GM12878 (cell line): ENCODE measurements around the gene HOXA10. TPM values are rescaled to one million over a fixed set of nuclear protein-coding genes. Genes with fewer than 3 reads are reported as not detected.

Experiments used
- ATAC-seq: fragments of 200-7000 bp; cut with Tn5 transposase; 3 replicates; pipeline ENCODE4 v1.9.1; 2020; ENCODE audit warnings: mild to moderate bottlenecking, moderate library complexity
- BruUV-seq: library from RNA; stranded (reverse); fragments of 400-500 nt; replicated peaks from 2 replicates; lab custom pipeline; 2021; lab: Mats Ljungman, UMichigan
- CTCF ChIA-PET: fragments of 300-600 bp; sonication (Branson Sonifier 250); formaldehyde crosslinking; extraction: SDS; loops from one replicate; lab custom pipeline; 2021; ENCODE audit warnings: inconsistent platforms; lab: Yijun Ruan, JAX
- POLR2A ChIA-PET: fragments of 350-600 bp; formaldehyde crosslinking; extraction: SDS; loops from one replicate; lab custom pipeline; 2021; ENCODE audit warnings: inconsistent platforms; lab: Charles Lee
- RAD21 ChIA-PET: fragments of 300-600 bp; sonication (Branson Sonifier 250); formaldehyde crosslinking; loops from one replicate; lab custom pipeline; 2023; ENCODE audit warnings: antibody characterized with exemption; ENCODE audit not compliant: unreplicated experiment; lab: Charles Lee
- SMC1A ChIA-PET: fragments of 300-600 bp; sonication (Branson Sonifier 250); formaldehyde crosslinking; loops from one replicate; lab custom pipeline; 2023; ENCODE audit not compliant: unreplicated experiment, uncharacterized antibody; lab: Charles Lee
- DNase-seq: peaks from one replicate; pipeline ENCODE4 v3.0.0-alpha.2; 2011; ENCODE audit warnings: low read depth, low spot score
- FAIRE-seq: peaks from 3 replicates; lab custom pipeline; 2011; peaks lifted over from hg19 to GRCh38; lab: Jason Lieb, UNC
- H2AFZ ChIP-seq: 2 replicates; pipeline ENCODE4 v1.6.0; 2011; ENCODE audit warnings: low read depth, low read length, control low read depth; ENCODE audit not compliant: control insufficient read depth
- H3K27ac ChIP-seq: 2 replicates; pipeline ENCODE4 v1.5.1; 2011; ENCODE audit warnings: control low read depth; ENCODE audit not compliant: control insufficient read depth, insufficient read depth
- H3K27me3 ChIP-seq, 2 experiments: replicated peaks in 1 of 2; 2 replicates each; pipeline versions ENCODE4 v1.6.0 to v1.6.1; 2011; ENCODE audit warnings: low read length in 1 of 2; ENCODE audit not compliant: control insufficient read depth in 2 of 2, insufficient read depth in 2 of 2
- H3K36me3 ChIP-seq, 2 experiments: 2 replicates each; pipeline ENCODE4 v1.5.1; 2011; ENCODE audit warnings: low read length in 1 of 2; ENCODE audit not compliant: control insufficient read depth in 2 of 2, insufficient read depth in 2 of 2
- H3K4me1 ChIP-seq: 2 replicates; pipeline ENCODE4 v1.6.1; 2011; ENCODE audit warnings: mild to moderate bottlenecking, low read length, moderate library complexity, mixed read lengths; ENCODE audit not compliant: control insufficient read depth, insufficient read depth
- H3K4me2 ChIP-seq: 2 replicates; pipeline ENCODE4 v1.6.0; 2011; ENCODE audit warnings: control low read depth; ENCODE audit not compliant: control insufficient read depth, insufficient read depth
- H3K4me3 ChIP-seq: fragments of 200-600 bp; sonication (generic); 2 replicates; pipeline ENCODE4 v1.5.1; 2016
- H3K79me2 ChIP-seq: 2 replicates; pipeline ENCODE4 v1.6.0; 2011; ENCODE audit warnings: low read length; ENCODE audit not compliant: control insufficient read depth, insufficient read depth
- H3K9ac ChIP-seq: 2 replicates; pipeline ENCODE4 v1.8.0; 2011; ENCODE audit warnings: low read length, control low read depth, mixed read lengths; ENCODE audit not compliant: control insufficient read depth, insufficient read depth
- H3K9me3 ChIP-seq: replicated peaks from 3 replicates; pipeline ENCODE4 v1.5.1; 2011; ENCODE audit warnings: mild to moderate bottlenecking, low read length; ENCODE audit not compliant: control insufficient read depth, insufficient read depth
- H4K20me1 ChIP-seq: 2 replicates; pipeline ENCODE4 v1.6.0; 2011; ENCODE audit not compliant: control insufficient read depth, insufficient read depth
- HDGF ChIP-seq: fragments of 450-650 bp; IDR thresholded peaks from 2 replicates; pipeline ENCODE4 v1.6.1; 2016; ENCODE audit warnings: antibody characterized with exemption
- IKZF2 ChIP-seq, 2 experiments: fragments of 450-650 bp; IDR thresholded peaks; 2 replicates each; pipeline ENCODE4 v1.6.1; 2017; ENCODE audit warnings: mild to moderate bottlenecking in 2 of 2, moderate library complexity in 2 of 2
- MTA2 ChIP-seq: fragments of 450-650 bp; IDR thresholded peaks from 2 replicates; pipeline ENCODE4 v1.6.1; 2016; ENCODE audit warnings: low read depth, mild to moderate bottlenecking, moderate library complexity
- NKRF ChIP-seq: fragments of 450-650 bp; conservative IDR thresholded peaks from 2 replicates; pipeline ENCODE4 v1.6.1; 2017; ENCODE audit warnings: mild to moderate bottlenecking, moderate library complexity
- NR2C2 ChIP-seq: IDR thresholded peaks from 2 replicates; pipeline ENCODE4 v1.6.1; 2011; ENCODE audit warnings: borderline replicate concordance, low read depth; ENCODE audit not compliant: control insufficient read depth, insufficient read length
- NRF1 ChIP-seq: conservative IDR thresholded peaks from 2 replicates; pipeline ENCODE4 v1.6.1; 2011; ENCODE audit warnings: mild to moderate bottlenecking, low read depth, low read length, improper control_type of control experiment
- PKNOX1 ChIP-seq: fragments of 450-650 bp; IDR thresholded peaks from 2 replicates; pipeline ENCODE4 v1.6.1; 2016; ENCODE audit warnings: mild to moderate bottlenecking
- POLR2A ChIP-seq: IDR thresholded peaks from 2 replicates; pipeline ENCODE4 v1.6.1; 2011; ENCODE audit warnings: low read depth, mild to moderate bottlenecking, low read length
- POLR2AphosphoS5 ChIP-seq: IDR thresholded peaks from 2 replicates; pipeline ENCODE4 v1.6.1; 2011; ENCODE audit warnings: mild to moderate bottlenecking, low read length, inconsistent platforms
- RAD21 ChIP-seq: IDR thresholded peaks from 2 replicates; pipeline ENCODE4 v1.6.1; 2011; ENCODE audit warnings: mild to moderate bottlenecking, low read depth, low read length, moderate library complexity; ENCODE audit not compliant: insufficient read depth
- SKIL ChIP-seq: fragments of 450-650 bp; IDR thresholded peaks from 2 replicates; pipeline ENCODE4 v1.6.1; 2017; ENCODE audit warnings: mild to moderate bottlenecking, low read depth, inconsistent platforms; ENCODE audit not compliant: poor library complexity, severe bottlenecking
- SP1 ChIP-seq: IDR thresholded peaks from one replicate; pipeline ENCODE4 v1.6.1; 2011; ENCODE audit warnings: low read depth, low read length
- YY1 ChIP-seq: IDR thresholded peaks from 2 replicates; pipeline ENCODE4 v1.6.1; 2011; ENCODE audit warnings: low read depth, mild to moderate bottlenecking, low read length
- ZNF24 ChIP-seq: fragments of 450-650 bp; IDR thresholded peaks from 2 replicates; pipeline ENCODE4 v1.6.1; 2017; ENCODE audit warnings: antibody characterized with exemption, mild to moderate bottlenecking
- WGBS: methylation state at CpG from one replicate; pipeline ENCODE4 v1.1.6; 2016; ENCODE audit warnings: low lambda C conversion rate; ENCODE audit not compliant: insufficient replicate concordance, insufficient coverage; ENCODE audit errors: missing lambda C conversion rate; 5-methylcytosine and 5-hydroxymethylcytosine counted together
- in situ Hi-C: fragments of 300-500 bp; cut with MboI; formaldehyde crosslinking; loops from 9 replicates; pipeline ENCODE4 v1.14.3; 2018; ENCODE audit warnings: mixed read lengths
- intact Hi-C: fragments of 100-400 bp; cut with micrococcal nuclease; formaldehyde crosslinking; loops from one replicate; pipeline ENCODE4 v1.14.2; 2022; ENCODE audit not compliant: unreplicated experiment
- polyA plus RNA-seq, 11 experiments: library from polyadenylated mRNA; depleted of rRNA in 4 of 11; unstranded in 6 of 11; stranded (reverse) in 5 of 11; fragments of >200 nt; fragmentation: Nextera tagmentation in 4 of 11; fragmentation: Illumina TruSeq in 1 of 11; extraction: Ambion mirVana in 4 of 11; extraction: Trizol in 1 of 11; gene quantifications; 1 replicate in 1 of 11; 2 replicates in 10 of 11; pipeline versions ENCODE4 v1.2.1 to v1.2.3, GENCODE V29; 2011 to 2016; ENCODE audit warnings: inconsistent platforms in 2 of 11, missing spikeins in 2 of 11, low read depth in 1 of 11
- total RNA-seq, 4 experiments: library from RNA; depleted of rRNA in 3 of 4; stranded (reverse); fragments of >200 nt in 3 of 4; fragmentation: Illumina TruSeq in 1 of 4; extraction: Trizol in 1 of 4; gene quantifications; 2 replicates each; pipeline versions ENCODE4 v1.2.1 to v1.2.3, GENCODE V29; 2013 to 2021
- TF ChIP-seq, protein P1 (sequence below): IDR thresholded peaks from 2 replicates; pipeline ENCODE4 v1.6.1; 2011; ENCODE audit warnings: mild to moderate bottlenecking, low read depth, low read length, moderate library complexity; ENCODE audit not compliant: insufficient replicate concordance

HOXA10 gene
- total and polyA plus RNA-seq, 10 of the 15 experiments (the other 5 are each of a cell fraction or from before 2014, with no cell fraction given) = not detected

DNA sequence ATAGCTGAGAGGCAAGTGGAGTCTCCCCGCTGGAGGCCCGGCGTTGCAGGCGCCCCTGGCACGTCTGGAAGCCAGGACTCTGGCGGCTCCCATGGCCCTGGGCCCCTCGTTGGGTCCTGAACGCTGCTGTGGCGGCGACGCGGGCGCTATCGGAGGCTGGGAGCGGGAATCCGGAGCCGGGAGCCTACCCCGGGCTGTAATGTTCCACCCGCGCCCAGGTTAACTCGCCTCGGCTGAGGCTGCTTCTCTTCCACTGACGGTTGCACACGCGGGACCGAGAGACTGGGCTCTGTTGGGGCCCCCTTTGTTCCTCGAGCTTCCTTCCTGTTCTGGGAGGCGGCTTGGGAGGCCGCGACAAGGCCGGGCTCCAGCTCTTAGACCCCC is 29.3 kb downstream of the HOXA10 start:
- H3K79me2 ChIP-seq = no peaks in the 10 kb centered on the region
- no peaks in the 10 kb centered on the region for H4K20me1 ChIP-seq
- H3K9ac ChIP-seq = no peak overlapping the region
- no peaks in the 10 kb centered on the region; the same call in 2 of the 3 replicates for H3K9me3 ChIP-seq
- in situ Hi-C loops = no loop called here
- WGBS = 81% methylated on average over 31 of the region's 31 CpGs
- intact Hi-C loops = no loop called here
- H3K27me3 ChIP-seq = peaks cover 8 to 18% of the 10 kb centered on the region in 2 experiments; a peak in 3 of 4 replicates
- H3K4me1 ChIP-seq = no peaks in the 10 kb centered on the region
- H3K4me2 ChIP-seq = no peak overlapping the region
- ChIA-PET POLR2A (no interaction called here), CTCF (no interaction called here), RAD21 (no interaction called here), SMC1A (no interaction called here)
- TF ChIP-seq SKIL = no peak
- TF ChIP-seq, protein P1, sequence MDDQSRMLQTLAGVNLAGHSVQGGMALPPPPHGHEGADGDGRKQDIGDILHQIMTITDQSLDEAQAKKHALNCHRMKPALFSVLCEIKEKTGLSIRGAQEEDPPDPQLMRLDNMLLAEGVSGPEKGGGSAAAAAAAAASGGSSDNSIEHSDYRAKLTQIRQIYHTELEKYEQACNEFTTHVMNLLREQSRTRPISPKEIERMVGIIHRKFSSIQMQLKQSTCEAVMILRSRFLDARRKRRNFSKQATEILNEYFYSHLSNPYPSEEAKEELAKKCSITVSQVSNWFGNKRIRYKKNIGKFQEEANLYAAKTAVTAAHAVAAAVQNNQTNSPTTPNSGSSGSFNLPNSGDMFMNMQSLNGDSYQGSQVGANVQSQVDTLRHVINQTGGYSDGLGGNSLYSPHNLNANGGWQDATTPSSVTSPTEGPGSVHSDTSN = no peak
- no peak for TF ChIP-seq POLR2AphosphoS5
- TF ChIP-seq NR2C2 = no peak
- no peak for TF ChIP-seq HDGF
- no peak for TF ChIP-seq YY1
- TF ChIP-seq NKRF = no peak
- TF ChIP-seq RAD21 = no peak
- TF ChIP-seq MTA2 = no peak
- TF ChIP-seq SP1 = no peak
- no peak for TF ChIP-seq NRF1
- no peak for TF ChIP-seq IKZF2 (IDR thresholded peaks at IDR 0.05)
- TF ChIP-seq PKNOX1 = no peak
- no peak for TF ChIP-seq ZNF24
- TF ChIP-seq POLR2A = no peak
- ATAC-seq = no peak
- H3K36me3 ChIP-seq = no peaks in the 10 kb centered on the region
- DNase-seq = no peak
- no peak overlapping the region for H2AFZ ChIP-seq
- no peak for FAIRE-seq
- no TSS peak for BruUV-seq
- no peak overlapping the region for H3K4me3 ChIP-seq
- H3K27ac ChIP-seq = no peak overlapping the region
